HepG2 (cell line): ENCODE results near the gene IMPG2. TPM values are rescaled to one million over a fixed set of nuclear protein-coding genes. Genes with fewer than 3 reads are reported as not detected.

Experiments used
- ATAC-seq: fragments of 200-7000 bp; cut with Tn5 transposase; 3 replicates; pipeline ENCODE4 v1.9.1; 2020; ENCODE audit warnings: mild to moderate bottlenecking, moderate library complexity
- BruUV-seq: library from RNA; stranded (reverse); fragments of 400-500 nt; replicated peaks from 2 replicates; lab custom pipeline; 2021; lab: Mats Ljungman, UMichigan
- CTCF ChIA-PET: fragments of 300-600 bp; formaldehyde crosslinking; extraction: SDS; loops from one replicate; lab custom pipeline; 2021; ENCODE audit warnings: low total read pairs, inconsistent platforms, low intra/inter-chr PET ratio; lab: Yijun Ruan, JAX
- POLR2A ChIA-PET: fragments of 350-600 bp; sonication (Branson Sonifier 250); formaldehyde crosslinking; loops from one replicate; lab custom pipeline; 2020; ENCODE audit warnings: antibody characterized with exemption, inconsistent platforms; lab: Yijun Ruan, JAX
- DNase-seq: peaks from one replicate; pipeline ENCODE4 v3.0.0-alpha.2; 2015; ENCODE audit warnings: low spot score
- FAIRE-seq: peaks from 3 replicates; lab custom pipeline; 2011; peaks lifted over from hg19 to GRCh38; lab: Jason Lieb, UNC
- H2AFZ ChIP-seq: one replicate; pipeline ENCODE4 v1.6.1; 2011; ENCODE audit warnings: low read length, inconsistent platforms
- H3K27ac ChIP-seq: fragments of 300-600 bp; 3 replicates; pipeline ENCODE4 v1.8.0; 2011; ENCODE audit warnings: mixed run types, mild to moderate bottlenecking, mixed read lengths, low read length, inconsistent platforms; ENCODE audit not compliant: insufficient read depth; ENCODE audit errors: extremely low read length
- H3K27me3 ChIP-seq, 2 experiments: fragments of 200-600 bp in 1 of 2; 2 replicates in 1 of 2; 3 replicates in 1 of 2; pipeline versions ENCODE4 v1.6.0 to v1.8.0; 2011; ENCODE audit warnings: low read length in 2 of 2, mild to moderate bottlenecking in 2 of 2, moderate library complexity in 2 of 2, inconsistent platforms in 1 of 2; ENCODE audit not compliant: insufficient read depth in 2 of 2, control insufficient read depth in 1 of 2
- H3K36me3 ChIP-seq, 2 experiments: fragments of 200-600 bp in 1 of 2; replicated peaks in 1 of 2; 2 replicates in 1 of 2; 3 replicates in 1 of 2; pipeline versions ENCODE4 v1.5.1 to v1.8.0; 2011; ENCODE audit warnings: low read length in 2 of 2, inconsistent platforms in 1 of 2; ENCODE audit not compliant: insufficient read depth in 2 of 2, control insufficient read depth in 1 of 2
- H3K4me1 ChIP-seq: 2 replicates; pipeline ENCODE4 v1.5.1; 2012; ENCODE audit warnings: low read length, inconsistent platforms; ENCODE audit not compliant: insufficient read depth
- H3K4me2 ChIP-seq: 2 replicates; pipeline ENCODE4 v1.6.0; 2011; ENCODE audit warnings: low read depth, low read length, inconsistent platforms
- H3K4me3 ChIP-seq, 3 experiments: fragments of 200-600 bp in 1 of 3; sonication (generic), shearing (Covaris generic) in 1 of 3; replicated peaks in 1 of 3; 2 replicates each; pipeline ENCODE4 v1.5.1; 2011 to 2016; ENCODE audit warnings: low read length in 3 of 3, inconsistent platforms in 2 of 3, low read depth in 2 of 3, mild to moderate bottlenecking in 2 of 3, control low read depth in 1 of 3, mixed read lengths in 1 of 3; ENCODE audit not compliant: insufficient read depth in 1 of 3
- H3K79me2 ChIP-seq: one replicate; pipeline ENCODE4 v1.6.1; 2011; ENCODE audit warnings: low read length, inconsistent platforms; ENCODE audit not compliant: insufficient read depth
- H3K9ac ChIP-seq: 2 replicates; pipeline ENCODE4 v1.6.0; 2011; ENCODE audit warnings: mild to moderate bottlenecking, low read depth, low read length, inconsistent platforms; ENCODE audit not compliant: insufficient read depth
- H3K9me3 ChIP-seq: 2 replicates; pipeline ENCODE4 v1.5.1; 2012; ENCODE audit warnings: mild to moderate bottlenecking, low read length
- H4K20me1 ChIP-seq: 2 replicates; pipeline ENCODE4 v1.6.0; 2011; ENCODE audit warnings: inconsistent platforms, mild to moderate bottlenecking, low read length, moderate library complexity; ENCODE audit not compliant: insufficient read depth
- CCDC6 ChIP-seq: sonication (generic); formaldehyde crosslinking; IDR thresholded peaks from 2 replicates; pipeline ENCODE4 v1.8.1; 2022; ENCODE audit warnings: mild to moderate bottlenecking, missing genetic modification reagents, moderate library complexity
- GZF1 ChIP-seq: sonication (generic); formaldehyde crosslinking; IDR thresholded peaks from 2 replicates; pipeline ENCODE4 v1.5.1; 2020; ENCODE audit warnings: mild to moderate bottlenecking, missing genetic modification reagents
- MYC ChIP-seq: sonication (generic); formaldehyde crosslinking; IDR thresholded peaks from 2 replicates; pipeline ENCODE4 v1.9.0; 2021; ENCODE audit warnings: missing genetic modification reagents, borderline replicate concordance
- PLRG1 ChIP-seq: fragments of 450-650 bp; conservative IDR thresholded peaks from 2 replicates; pipeline ENCODE4 v1.6.1; 2016
- ZNF589 ChIP-seq: sonication (generic); formaldehyde crosslinking; conservative IDR thresholded peaks from 2 replicates; pipeline ENCODE4 v1.8.0; 2022; ENCODE audit warnings: mild to moderate bottlenecking, moderate library complexity, missing genetic modification reagents
- WGBS: methylation state at CpG from one replicate; pipeline ENCODE4 v1.1.6; 2017; ENCODE audit warnings: low lambda C conversion rate; 5-methylcytosine and 5-hydroxymethylcytosine counted together
- in situ Hi-C: cut with HindIII; loops from 2 replicates; pipeline ENCODE4 v1.10.0; 2017; ENCODE audit warnings: low pct_unique_long_range_greater_than_20kb; ENCODE audit not compliant: extremely low pct_ligation_motif_present
- intact Hi-C: fragments of 100-400 bp; cut with micrococcal nuclease; formaldehyde crosslinking; loops from one replicate; pipeline ENCODE4 v1.10.0; 2022; ENCODE audit not compliant: unreplicated experiment
- polyA plus RNA-seq, 8 experiments: library from polyadenylated mRNA; depleted of rRNA in 3 of 8; stranded (reverse) in 7 of 8; unstranded in 1 of 8; fragments of >200 nt; fragmentation: Illumina TruSeq in 4 of 8; extraction: Trizol in 4 of 8; gene quantifications; 2 replicates each; pipeline versions ENCODE4 v1.2.1 to v1.2.3, GENCODE V29; 2011 to 2016; ENCODE audit warnings: low read depth in 4 of 8, missing spikeins in 1 of 8, mixed read lengths in 1 of 8; ENCODE audit not compliant: insufficient read depth in 1 of 8
- total RNA-seq, 5 experiments: library from RNA; depleted of rRNA; stranded (reverse); fragments of >200 nt; fragmentation: Illumina TruSeq; extraction: Trizol; gene quantifications; 2 replicates each; pipeline ENCODE4 v1.2.3, GENCODE V29; 2016; ENCODE audit warnings: low read depth in 1 of 5
- TF ChIP-seq, protein P1 (sequence below): sonication (generic); formaldehyde crosslinking; IDR thresholded peaks from 2 replicates; pipeline ENCODE4 v1.4.0; 2020; ENCODE audit warnings: missing genetic modification reagents, borderline replicate concordance
- TF ChIP-seq, protein P2 (sequence below): sonication (generic); formaldehyde crosslinking; IDR thresholded peaks from 2 replicates; pipeline ENCODE4 v1.8.0; 2022; ENCODE audit warnings: mild to moderate bottlenecking, missing genetic modification reagents, moderate library complexity
- TF ChIP-seq, protein P3 (sequence below): sonication (generic); formaldehyde crosslinking; IDR thresholded peaks from 2 replicates; pipeline ENCODE4 v1.4.0; 2020; ENCODE audit warnings: low read depth, mild to moderate bottlenecking, missing genetic modification reagents
- TF ChIP-seq, protein P4 (sequence below): sonication (generic); formaldehyde crosslinking; IDR thresholded peaks from 2 replicates; pipeline ENCODE4 v1.5.1; 2020; ENCODE audit warnings: mild to moderate bottlenecking, missing genetic modification reagents

The IMPG2 gene
- total and polyA plus RNA-seq, 2 of the 13 experiments (the other 11 are each of a cell fraction or from before 2014, with no cell fraction given): 0.02 to 0.03 TPM

DNA sequence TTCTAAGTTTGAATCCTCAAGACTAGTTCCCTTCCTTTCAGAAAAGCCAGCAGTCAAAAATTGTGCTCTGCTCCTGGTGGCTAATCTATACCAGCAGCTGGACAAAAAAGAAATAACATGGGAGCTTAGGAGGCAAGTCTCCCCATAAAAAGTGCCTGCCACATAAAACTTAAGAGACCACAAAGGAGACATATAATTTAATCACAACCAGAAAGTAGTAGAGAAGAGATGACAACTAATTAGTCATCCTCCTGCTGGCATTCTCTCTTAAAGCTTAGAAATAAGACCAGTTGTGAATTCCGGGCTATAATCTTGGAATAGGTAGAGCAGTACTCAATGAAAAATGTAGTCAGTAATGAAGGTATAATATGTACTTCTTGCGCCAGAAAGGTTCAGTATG lies 20.2 kb upstream of the IMPG2 start (continued):
- TF ChIP-seq, protein P1, sequence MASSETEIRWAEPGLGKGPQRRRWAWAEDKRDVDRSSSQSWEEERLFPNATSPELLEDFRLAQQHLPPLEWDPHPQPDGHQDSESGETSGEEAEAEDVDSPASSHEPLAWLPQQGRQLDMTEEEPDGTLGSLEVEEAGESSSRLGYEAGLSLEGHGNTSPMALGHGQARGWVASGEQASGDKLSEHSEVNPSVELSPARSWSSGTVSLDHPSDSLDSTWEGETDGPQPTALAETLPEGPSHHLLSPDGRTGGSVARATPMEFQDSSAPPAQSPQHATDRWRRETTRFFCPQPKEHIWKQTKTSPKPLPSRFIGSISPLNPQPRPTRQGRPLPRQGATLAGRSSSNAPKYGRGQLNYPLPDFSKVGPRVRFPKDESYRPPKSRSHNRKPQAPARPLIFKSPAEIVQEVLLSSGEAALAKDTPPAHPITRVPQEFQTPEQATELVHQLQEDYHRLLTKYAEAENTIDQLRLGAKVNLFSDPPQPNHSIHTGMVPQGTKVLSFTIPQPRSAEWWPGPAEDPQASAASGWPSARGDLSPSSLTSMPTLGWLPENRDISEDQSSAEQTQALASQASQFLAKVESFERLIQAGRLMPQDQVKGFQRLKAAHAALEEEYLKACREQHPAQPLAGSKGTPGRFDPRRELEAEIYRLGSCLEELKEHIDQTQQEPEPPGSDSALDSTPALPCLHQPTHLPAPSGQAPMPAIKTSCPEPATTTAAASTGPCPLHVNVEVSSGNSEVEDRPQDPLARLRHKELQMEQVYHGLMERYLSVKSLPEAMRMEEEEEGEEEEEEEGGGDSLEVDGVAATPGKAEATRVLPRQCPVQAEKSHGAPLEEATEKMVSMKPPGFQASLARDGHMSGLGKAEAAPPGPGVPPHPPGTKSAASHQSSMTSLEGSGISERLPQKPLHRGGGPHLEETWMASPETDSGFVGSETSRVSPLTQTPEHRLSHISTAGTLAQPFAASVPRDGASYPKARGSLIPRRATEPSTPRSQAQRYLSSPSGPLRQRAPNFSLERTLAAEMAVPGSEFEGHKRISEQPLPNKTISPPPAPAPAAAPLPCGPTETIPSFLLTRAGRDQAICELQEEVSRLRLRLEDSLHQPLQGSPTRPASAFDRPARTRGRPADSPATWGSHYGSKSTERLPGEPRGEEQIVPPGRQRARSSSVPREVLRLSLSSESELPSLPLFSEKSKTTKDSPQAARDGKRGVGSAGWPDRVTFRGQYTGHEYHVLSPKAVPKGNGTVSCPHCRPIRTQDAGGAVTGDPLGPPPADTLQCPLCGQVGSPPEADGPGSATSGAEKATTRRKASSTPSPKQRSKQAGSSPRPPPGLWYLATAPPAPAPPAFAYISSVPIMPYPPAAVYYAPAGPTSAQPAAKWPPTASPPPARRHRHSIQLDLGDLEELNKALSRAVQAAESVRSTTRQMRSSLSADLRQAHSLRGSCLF (CRISPR knock-in tag): no peak

DNA sequence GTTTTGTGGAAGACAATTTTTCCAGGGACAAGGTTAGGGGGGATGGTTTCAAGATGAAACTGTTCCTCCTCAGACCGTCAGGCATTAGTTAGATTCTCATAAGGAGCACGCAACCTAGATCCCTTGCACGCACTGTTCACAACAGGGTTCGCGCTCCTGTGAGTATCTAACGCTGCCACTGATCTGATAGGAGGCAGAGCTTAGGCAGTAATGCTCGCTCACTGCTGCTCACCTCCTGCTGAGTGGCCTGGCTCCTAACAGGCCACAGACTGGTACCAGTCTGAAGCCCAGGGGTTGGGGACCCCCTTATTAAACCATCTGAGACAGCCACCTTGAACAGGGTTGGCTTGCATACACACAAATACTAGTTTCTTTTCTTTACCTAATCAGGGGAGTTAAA lies 13.5 kb upstream of the IMPG2 start:
- Histone ChIP-seq H3K9me3 (no peaks in the 10 kb centered on the region), H3K4me2 (no peak overlapping the region), H3K4me1 (no peaks in the 10 kb centered on the region), H3K36me3 (0 out of 5 replicates have a peak, but pooled peaks cover 0 to 3% of the 10 kb centered on the region in 2 experiments), H3K9ac (no peak overlapping the region), H3K79me2 (no peaks in the 10 kb centered on the region), H4K20me1 (no peaks in the 10 kb centered on the region), H3K27me3 (no peaks in the 10 kb centered on the region; a peak in 1 of 5 replicates), H3K27ac (no peak overlapping the region), H3K4me3 (no peak overlapping the region), H2AFZ (no peak overlapping the region)
- ChIA-PET POLR2A (no interaction called here), CTCF (no interaction called here)
- no peak for FAIRE-seq
- in situ Hi-C loops: no loop called here
- intact Hi-C loops: no loop called here
- DNase-seq: no peak
- no peak for ATAC-seq
- BruUV-seq: no TSS peak
- 89% methylated on average over 7 of the region's 7 CpGs for WGBS
- no peak for TF ChIP-seq ZNF589 (CRISPR knock-in tag)
- TF ChIP-seq, protein P2, sequence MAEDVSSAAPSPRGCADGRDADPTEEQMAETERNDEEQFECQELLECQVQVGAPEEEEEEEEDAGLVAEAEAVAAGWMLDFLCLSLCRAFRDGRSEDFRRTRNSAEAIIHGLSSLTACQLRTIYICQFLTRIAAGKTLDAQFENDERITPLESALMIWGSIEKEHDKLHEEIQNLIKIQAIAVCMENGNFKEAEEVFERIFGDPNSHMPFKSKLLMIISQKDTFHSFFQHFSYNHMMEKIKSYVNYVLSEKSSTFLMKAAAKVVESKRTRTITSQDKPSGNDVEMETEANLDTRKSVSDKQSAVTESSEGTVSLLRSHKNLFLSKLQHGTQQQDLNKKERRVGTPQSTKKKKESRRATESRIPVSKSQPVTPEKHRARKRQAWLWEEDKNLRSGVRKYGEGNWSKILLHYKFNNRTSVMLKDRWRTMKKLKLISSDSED (CRISPR knock-in tag): no peak
- no peak for TF ChIP-seq PLRG1
- TF ChIP-seq MYC: no peak
- TF ChIP-seq, protein P3, sequence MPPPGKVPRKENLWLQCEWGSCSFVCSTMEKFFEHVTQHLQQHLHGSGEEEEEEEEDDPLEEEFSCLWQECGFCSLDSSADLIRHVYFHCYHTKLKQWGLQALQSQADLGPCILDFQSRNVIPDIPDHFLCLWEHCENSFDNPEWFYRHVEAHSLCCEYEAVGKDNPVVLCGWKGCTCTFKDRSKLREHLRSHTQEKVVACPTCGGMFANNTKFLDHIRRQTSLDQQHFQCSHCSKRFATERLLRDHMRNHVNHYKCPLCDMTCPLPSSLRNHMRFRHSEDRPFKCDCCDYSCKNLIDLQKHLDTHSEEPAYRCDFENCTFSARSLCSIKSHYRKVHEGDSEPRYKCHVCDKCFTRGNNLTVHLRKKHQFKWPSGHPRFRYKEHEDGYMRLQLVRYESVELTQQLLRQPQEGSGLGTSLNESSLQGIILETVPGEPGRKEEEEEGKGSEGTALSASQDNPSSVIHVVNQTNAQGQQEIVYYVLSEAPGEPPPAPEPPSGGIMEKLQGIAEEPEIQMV (CRISPR knock-in tag): no peak
- TF ChIP-seq, protein P4, sequence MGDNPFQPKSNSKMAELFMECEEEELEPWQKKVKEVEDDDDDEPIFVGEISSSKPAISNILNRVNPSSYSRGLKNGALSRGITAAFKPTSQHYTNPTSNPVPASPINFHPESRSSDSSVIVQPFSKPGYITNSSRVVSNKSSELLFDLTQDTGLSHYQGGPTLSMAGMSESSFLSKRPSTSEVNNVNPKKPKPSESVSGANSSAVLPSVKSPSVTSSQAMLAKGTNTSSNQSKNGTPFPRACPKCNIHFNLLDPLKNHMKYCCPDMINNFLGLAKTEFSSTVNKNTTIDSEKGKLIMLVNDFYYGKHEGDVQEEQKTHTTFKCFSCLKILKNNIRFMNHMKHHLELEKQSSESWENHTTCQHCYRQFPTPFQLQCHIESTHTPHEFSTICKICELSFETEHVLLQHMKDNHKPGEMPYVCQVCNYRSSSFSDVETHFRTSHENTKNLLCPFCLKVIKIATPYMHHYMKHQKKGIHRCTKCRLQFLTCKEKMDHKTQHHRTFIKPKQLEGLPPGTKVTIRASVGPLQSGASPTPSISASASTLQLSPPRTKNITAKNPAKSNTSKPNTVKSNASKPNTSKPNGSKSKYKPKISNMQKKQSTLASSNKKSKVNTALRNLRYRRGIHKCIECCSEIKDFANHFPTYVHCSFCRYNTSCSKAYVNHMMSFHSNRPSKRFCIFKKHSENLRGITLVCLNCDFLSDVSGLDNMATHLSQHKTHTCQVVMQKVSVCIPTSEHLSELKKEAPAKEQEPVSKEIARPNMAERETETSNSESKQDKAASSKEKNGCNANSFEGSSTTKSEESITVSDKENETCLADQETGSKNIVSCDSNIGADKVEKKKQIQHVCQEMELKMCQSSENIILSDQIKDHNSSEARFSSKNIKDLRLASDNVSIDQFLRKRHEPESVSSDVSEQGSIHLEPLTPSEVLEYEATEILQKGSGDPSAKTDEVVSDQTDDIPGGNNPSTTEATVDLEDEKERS: no peak
- no peak for TF ChIP-seq CCDC6 (CRISPR knock-in tag)
- TF ChIP-seq GZF1 (CRISPR knock-in tag): no peak
